ENCODE measurements around the gene KIF16B.
A peak's percentile ranks its signal among the peaks of the same experiment; 100 is the strongest.
"Not testable (repeated sequence)": the region's sequence is repeated elsewhere in the genome, so short reads cannot be mapped to it uniquely, and the experiment has no call there.

KIF16B gene

DNA sequence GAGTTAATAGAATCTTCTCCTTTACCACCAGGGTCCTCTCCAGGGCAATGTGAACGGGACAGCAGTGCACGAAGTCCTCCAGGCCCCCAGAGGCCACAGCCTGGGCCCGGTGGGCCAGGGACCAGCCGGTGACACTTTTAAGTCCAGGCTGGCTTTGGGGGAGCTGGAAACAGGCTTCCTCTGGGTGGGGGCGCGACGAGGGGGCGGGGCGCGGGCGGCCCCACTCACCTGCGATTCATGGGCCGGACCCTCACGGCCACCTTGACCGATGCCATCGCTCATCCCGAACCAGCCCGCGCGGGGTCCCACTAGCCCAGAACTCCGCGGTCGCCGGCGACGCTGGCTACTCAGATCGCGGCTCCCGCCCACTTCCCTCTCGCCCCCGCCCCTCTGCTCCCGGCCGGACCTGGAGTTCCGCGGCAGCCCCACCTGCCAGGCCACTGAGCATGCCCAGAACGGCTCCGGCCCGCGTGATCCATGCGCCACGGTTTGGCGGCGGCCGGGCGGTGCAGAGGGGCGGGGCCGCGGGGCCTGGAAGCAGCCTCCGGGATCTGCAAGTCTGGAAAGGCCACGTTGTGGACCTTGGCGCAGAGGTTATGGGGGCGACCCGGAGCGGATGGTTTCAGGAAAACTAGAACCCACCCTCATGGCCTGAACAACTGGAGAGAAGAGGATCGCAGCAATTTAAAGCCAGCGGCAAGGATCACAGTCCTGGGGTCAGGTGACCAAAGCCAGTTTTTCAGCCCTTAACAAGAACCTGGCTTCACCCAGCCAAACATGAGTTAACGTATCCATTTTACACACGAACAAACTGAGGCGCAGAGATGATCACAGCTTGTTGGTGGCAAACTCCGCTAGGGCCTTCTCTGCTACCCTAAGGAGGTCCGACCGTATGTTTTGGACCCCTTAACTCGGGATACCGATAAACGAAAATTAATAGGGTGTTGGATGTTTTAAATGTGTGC is at the start of gene KIF16B:
TSS of gene KIF16B (minus strand) at position 448 of the 965 bp plus-strand sequence. CDS start at position 275, 173 bp downstream.
- DNase-seq: peak; percentile 71

DNA sequence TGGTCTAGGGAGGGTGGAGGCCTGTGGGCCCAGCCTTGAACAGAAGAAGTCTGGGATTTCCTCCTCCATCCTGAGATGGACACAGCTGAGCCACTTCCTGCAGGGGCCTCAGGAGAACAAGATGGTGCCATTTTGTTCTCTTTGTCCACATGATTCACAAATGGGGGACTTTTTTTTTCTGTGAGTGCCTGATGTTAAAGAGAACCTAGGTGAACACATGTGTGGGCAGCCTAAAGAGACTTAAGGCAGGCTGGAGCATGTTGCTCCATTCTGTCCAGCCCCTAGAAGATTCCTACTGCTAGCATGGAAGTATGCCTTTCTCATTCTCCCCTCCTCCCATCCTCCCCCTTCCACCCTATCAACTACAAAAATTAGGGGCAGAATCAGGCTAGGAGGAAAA is 49.3 kb upstream of the KIF16B start:
- DNase-seq: no peak

GRCh38 chr20:16621435-16622141 is 48.3 kb upstream of the KIF16B start:
- DNase-seq: no peak

GRCh38 chr20:16620961-16621360 is 47.7 kb upstream of the KIF16B start:
- no peak for DNase-seq

DNA sequence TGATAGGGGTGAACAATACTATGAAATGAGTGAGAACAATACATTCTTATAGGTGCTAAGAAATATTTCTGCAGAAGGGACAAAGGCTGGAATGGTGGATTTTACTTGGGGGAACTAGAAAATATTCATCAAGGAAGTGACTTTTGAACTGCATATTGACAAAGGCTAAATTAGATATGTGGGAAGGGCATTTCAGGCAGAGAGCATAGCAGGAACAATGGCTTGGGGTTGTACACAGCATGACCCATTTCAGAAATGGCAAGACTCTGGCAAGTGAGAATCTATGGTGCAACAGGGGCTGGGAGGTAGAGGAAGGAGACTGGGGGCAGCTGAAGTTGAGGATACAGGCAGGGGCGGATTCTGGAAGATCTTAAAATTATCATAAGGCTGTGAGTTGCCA is 46.7 kb upstream of the KIF16B start:
- no peak for DNase-seq

- DNase-seq: no peak
Observed at GRCh38 chr20:16617056-16617455, 43.8 kb upstream of the KIF16B start.

DNA sequence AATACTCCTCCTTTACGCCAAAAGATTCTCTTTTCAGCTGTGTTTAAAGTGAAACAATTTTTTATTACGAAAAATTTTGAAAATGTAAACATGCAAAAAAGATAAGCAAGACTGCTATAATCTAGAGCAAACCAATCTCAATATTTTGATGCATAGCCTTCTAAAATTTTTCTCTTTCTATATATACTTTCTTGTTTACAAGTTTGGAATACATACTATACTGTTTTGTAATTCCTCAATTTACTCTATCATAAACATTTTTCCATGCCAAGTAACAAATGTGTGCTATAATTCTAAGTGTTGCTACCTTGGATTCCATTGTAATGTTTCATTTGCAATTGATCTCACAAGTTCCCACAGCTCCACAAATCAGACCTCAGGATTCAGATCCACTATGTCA is 43.1 kb upstream of the KIF16B start:
- DNase-seq: no peak

DNA sequence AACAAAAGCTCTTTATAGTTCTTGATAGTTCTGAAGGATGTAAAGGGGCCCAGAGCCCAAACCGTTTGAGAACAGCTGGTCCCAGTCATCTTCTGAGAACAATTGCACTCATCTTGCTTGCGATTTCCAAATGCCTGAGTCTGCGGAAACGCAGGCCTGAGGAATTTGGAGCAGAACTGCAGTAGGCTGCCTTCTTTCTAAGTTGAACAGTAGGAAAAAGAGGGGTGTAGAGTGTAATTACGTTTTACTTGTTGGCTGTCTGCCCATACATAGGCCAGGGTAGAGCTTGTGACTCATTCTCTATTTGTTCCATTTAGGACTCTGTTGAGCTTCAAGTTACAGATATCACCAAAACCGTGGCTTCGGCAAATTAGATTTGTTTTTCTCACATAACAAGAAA is 42.0 kb upstream of the KIF16B start:
- DNase-seq: no peak

DNA sequence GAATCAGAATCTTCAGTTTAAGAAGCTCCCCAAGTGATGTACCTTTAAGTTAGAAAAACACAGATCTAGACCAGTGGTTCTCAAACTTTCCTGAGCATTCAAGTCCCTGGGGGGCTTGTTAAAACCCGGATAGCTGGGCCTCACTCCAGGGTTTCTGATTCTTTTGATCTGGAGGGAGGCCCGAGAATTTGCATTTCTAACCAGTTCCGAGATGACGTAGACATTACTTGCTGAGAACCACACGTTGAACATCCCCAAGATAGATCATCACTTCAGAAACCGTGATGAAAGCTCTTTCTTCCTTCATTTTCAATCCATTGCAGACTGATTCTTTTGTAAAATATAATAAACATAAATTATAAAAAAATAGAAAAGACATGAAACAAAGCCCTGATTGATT is 40.7 kb upstream of the KIF16B start:
- no peak for DNase-seq

GRCh38 chr20:16612706-16613105 is 39.5 kb upstream of the KIF16B start:
- no peak for DNase-seq

DNA sequence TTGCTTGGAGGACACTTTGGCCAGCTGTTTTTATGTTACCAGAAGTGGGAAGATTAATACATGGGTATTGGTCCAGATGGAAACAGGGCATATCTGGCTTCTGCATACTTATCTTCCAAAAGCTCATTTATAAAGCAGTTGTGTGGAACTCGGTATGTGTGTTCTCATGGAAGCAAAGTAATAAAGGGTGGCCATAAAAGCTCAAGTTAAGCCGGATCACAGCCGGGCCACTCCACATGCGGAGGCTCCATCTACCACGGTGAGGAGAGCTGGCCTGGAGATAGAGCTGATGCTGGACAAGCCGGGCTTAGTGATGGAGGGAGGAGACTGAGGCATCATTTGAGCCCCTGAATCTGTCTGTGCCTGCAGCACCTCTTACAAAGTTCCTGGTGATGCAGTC is 38.6 kb upstream of the KIF16B start:
- DNase-seq: no peak

DNA sequence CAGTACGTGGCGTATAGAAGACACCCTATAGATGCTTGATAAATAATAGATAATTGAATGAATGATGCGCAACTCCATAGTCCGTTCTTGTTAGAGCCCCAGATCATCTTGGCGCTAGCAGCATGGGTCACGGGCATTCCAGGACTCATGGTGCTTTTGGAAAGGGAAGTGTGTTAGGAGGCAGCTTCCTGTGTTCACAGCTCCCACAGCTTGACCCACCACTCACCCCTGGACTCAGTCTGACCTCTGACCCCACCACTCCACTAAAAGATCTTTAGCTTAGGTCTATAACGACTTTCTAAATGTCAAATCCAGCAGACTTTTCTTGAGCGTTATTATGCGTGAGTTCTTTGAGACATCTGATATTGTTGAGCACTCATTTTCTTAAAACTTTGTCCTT is 35.8 kb upstream of the KIF16B start:
- DNase-seq: no peak

DNA sequence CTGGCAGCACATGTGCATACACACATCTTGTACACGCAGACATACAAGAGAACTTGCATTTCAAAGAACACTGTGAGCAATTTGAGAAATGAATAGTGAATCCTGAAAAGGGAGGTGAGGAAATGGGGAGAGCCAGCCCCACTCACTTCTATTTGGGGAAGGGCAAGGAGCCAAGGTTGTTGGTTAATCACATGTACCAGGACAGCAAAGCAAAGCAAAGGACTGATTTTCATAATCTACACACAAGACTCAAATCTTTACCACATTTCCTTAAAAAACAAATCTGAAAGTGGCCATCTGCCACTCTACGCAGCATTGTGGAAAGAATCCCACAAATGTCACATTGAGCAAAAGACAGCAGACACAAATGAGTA is 35.0 kb upstream of the KIF16B start:
- no peak for DNase-seq

GRCh38 chr20:16607364-16608276 is 34.4 kb upstream of the KIF16B start:
- no peak for DNase-seq

DNA sequence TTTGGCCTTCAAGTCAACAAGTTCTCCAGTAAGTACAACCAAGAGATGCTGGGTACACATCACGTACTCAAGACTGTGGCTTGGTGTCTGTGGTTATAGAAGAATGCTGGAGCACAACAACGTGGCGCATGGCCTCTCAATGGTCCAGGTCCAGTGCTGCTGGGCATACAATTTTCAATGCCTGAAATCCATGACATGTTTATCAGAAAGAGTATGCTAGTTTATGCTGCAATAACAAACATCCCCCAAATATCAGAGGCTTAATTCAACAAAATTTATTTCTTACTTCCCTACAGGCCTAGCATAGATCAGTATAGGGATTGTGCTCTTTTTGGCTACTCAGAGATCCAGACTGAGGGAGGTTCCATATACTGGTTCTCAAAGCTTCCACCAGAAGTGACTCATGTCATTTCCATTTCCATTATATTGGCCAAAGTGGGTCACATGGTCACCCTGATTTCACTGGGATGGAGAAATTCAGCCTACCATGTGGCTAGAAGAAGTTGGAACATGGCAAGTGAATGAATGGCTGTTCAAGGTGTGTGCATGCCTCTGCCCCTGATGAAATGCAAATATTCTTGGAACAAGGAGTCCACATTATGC is 33.3 kb upstream of the KIF16B start:
- DNase-seq: no peak

GRCh38 chr20:16601047-16601446 is 27.8 kb upstream of the KIF16B start:
- no peak for DNase-seq

DNA sequence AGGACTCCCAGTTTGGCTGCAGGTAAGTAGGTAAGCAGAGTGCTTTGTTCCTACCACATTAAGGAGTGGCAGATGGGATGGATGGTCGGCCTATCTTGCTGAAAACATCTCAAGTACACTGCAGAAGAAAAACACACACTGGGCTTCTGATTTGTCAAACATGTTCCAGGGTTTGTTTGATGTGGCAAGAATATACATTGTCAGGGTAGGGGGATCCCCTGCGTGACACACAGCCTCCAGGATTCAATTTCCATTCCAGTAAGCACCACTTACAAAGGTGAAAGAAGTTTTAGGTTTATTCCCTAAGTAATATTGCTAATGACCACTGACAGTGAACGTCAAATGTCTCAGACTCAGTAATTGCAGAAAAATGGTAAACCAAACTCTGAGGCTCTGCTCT is 26.0 kb upstream of the KIF16B start:
- no peak for DNase-seq

DNA sequence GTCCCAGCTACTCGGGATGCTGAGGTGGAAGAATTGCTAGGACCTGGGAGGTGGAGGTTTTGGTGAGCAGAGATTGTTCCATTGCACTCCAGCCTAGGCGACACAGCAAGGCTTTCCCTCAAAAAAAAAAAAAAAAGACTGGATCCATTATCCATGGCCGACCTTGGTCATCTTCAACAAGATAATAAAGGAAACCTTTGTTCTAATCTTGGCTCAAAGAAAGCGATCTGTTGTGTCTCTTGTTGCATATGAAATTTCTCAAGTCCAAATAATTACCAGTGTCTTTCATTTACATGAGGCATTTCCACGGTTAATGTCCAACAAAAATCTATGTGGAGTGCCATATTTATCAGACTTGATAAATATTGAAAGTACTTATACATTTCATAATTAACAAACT is 23.7 kb upstream of the KIF16B start:
- DNase-seq: no peak

GRCh38 chr20:16596404-16596803 is 23.2 kb upstream of the KIF16B start:
- DNase-seq: not testable (repeated sequence)

GRCh38 chr20:16595376-16595775 is 22.1 kb upstream of the KIF16B start:
- no peak for DNase-seq

- DNase-seq: no peak
Observed at GRCh38 chr20:16590041-16590633, 16.9 kb upstream of the KIF16B start.

DNA sequence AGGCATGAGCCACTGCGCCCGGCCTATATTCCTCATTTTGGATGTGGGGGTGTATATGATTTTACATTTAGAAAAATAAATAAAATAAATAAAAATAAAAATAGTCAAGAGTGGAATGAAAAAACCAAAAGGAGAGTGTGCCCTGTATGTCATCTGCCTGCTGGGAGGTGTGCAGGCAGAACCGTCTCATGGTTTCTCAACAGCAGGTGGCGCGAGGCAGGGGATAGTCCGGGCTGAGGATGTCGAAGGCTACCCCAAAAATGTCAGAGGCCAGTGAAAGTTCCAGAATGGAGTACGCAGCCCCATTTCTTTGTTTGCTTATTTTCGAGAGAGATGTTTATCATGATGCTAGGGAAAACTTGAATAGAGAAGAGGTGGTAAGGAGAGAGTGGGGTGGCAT is 16.4 kb upstream of the KIF16B start:
- DNase-seq: no peak
